GM21447 (cell line): ENCODE results near the gene OGFR.
"Not testable (repeated sequence)": the region's sequence is repeated elsewhere in the genome, so short reads cannot be mapped to it uniquely, and the experiment has no call there.

Experiments used
- ATAC-seq: cut with Tn5 transposase; IDR thresholded peaks from one replicate; pipeline ENCODE4 v1.9.1; 2021; ENCODE audit not compliant: unreplicated experiment

The OGFR gene

DNA sequence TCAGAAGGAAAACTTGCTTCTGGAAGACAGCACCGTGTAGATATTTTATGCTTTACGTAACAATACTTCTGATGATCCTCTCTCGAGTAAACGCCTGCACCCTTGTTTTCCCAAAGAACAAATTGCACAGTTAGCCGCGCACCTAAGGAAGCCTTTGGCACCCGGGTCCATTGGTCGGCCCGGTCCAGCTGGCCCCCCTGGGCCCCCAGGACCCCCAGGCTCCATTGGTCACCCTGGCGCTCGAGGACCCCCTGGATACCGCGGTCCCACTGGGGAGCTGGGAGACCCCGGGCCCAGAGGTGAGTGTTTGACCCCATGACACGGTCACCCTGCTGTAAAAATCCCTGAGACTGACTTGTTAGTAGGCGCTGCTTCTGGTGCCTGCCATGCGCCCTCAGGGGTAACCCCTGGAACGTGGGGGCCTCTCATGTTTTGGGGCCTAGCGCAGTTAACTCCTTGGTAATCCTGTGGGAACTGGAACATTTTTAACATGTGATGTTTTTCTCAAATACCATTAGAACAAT is 32.4 kb downstream of the OGFR start:
- ATAC-seq: no peak

DNA sequence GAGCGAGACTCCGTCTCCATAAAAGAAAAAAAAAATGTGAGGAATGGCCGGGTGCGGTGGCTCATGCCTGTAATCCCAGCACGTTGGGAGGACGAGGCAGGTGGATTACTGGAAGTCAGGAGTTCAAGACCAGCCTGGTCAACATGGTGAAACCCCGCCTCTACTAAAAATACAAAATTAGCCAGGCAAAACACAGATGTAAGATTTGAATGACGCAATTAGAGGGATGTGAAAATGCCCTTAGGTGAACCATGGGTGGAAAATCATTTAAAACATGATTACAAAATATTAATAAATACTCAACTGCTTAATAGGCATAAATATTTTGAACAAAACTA is 33.1 kb downstream of the OGFR start:
- peak; percentile 11 for ATAC-seq

DNA sequence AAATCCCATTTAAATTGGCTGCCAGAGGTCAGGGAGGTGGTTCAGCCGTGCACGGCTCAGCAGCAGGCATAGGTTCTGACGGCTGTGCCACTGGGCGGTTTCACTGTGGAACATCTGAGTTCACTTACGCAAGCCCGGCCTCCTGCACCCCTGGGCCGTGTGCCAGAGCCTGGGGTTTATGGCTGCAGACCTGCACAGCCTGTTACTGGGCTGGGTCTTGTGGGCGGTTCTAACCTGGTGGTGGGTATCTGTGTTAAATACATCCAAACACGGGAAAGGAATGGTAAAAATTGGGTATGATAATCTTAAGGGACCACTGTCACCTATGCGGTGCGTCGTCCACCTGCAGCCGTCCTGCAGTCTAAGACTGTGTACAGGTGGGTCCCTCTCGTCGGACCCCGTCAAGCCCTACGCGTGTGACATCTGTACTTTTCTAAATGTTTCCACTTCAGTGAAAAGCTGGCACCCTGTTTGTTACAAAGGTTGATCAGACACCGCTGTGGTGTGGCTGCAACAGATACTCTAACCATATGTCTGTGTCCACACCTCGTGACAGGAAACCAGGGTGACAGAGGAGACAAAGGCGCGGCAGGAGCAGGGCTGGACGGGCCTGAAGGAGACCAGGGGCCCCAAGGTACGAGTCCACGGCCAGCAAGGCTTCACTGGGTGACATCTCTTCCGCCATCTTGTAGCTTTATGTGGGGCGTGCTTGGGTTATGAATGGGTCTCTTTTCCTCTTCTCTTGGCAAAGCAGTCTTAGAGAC is 33.7 kb downstream of the OGFR start:
- ATAC-seq: peak; percentile 79

DNA sequence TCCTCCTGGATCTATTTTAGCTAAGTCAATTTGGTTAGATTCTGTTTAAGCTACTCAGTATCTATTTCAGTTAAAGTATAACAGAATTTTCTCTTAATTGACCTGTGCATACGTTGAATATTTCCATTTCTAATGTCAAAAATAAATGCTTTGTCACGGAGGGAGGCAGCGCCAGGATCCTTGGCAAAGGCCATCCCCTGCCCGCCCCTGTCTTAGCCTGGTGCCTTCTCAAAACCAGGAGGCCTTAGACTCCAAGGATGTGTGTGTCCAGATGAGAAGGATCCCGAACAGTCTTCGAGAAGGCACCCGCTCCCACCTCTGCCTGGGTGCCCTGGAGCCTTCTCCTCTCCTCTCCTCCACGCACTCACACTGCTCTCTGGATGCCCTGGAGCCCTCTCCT is 34.6 kb downstream of the OGFR start:
- no peak for ATAC-seq

DNA sequence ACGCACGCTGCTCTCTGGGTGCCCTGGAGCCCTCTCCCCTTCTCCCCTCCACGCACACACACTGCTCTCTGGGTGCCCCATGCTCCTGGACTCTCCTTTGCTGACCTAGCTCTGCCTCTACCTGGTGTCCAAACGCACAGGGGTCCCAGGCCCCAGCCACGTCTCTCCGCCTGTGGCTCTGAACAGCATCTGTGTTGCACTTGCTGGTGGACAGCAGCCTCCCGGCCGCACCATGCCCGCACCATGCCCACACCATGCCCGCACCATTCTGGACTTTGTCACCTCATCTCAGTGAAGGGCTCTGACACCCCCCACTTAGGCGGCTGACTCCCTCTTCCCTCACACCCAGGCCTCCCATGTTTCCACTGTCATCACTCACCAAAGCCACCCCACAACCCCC is 35.2 kb downstream of the OGFR start:
- no peak for ATAC-seq

DNA sequence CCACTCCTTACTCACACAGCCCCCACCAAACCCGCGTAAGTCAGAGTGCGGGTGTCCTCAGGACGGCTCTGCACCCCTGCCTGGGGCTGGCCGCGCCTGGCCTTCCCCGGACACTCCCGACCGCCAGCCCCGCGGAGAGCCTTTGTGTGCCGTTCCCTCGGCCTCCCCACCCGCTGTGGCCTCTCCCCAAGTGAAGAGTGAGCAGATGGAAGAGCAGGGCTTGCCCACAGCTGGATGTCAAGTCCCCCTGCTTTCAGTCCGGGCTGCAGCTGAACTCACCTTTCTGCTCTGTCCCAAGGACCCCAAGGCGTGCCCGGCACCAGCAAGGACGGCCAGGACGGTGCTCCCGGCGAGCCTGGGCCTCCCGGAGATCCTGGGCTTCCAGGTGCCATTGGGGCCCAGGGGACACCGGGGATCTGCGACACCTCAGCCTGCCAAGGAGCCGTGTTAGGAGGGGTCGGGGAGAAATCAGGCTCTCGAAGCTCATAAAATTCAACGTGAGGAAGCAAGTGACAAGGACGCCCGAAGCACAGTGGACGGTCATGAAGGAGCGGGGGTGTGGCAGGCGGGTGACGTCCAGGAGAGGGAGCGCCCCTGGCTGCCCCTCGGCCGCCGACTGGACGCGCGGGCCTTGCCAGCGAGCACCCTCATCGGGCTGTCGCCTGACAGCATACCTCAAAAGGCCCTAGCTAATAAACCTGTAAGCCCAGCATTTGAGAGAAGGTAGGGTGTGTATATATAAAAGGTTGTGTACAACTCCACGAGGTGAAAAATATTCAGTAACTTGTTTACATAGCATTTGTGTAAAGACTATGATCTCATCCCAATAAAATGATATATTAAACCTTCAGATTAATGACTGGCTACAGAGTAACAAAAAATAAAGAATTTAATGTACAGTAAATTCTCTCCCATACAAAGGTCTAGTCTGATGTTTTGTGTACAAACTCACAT is 35.9 kb downstream of the OGFR start:
- ATAC-seq: no peak

DNA sequence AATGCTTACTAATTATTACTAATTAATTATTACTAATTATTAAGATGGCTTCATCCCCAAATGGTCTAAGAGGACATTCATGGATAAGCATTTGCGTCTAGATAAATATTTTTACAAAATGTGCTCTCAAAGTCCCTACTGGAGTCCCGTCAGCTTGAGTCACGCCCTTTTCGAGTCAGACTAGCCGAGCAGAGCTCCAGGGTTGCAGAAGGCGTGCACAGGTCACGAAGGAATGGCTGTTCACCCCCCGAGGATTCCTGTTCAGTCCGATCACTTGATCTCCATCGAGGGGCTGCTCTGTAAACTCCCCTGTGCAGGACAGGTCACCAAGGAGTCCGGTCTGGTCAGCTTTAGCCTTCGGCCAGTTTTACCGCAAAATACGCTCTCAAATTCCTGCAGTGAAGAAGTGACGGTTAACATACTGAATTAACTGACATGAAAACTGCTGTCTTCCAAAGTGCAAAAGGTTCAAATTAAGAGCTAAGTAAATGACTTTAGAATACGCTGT is 37.1 kb downstream of the OGFR start:
- no peak for ATAC-seq

DNA sequence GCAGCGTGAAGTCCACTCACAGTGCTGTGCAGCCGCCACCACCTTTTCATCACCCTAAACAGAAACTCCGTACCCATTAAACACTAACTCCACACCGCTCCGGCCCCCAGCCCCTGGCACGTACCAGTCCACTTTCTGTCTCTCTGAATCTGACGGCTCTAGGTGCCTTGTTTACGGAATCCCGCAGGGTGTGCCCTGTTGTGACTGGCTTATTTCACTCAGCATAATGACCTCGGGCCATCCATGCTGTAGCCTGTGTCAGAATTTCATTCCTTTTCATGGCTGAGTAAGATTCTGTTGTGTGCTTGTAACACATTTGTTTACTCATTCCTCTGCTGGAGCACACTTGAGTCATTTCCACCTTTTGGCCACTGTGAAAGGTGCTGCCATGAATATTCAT is 39.0 kb downstream of the OGFR start:
- ATAC-seq: no peak

DNA sequence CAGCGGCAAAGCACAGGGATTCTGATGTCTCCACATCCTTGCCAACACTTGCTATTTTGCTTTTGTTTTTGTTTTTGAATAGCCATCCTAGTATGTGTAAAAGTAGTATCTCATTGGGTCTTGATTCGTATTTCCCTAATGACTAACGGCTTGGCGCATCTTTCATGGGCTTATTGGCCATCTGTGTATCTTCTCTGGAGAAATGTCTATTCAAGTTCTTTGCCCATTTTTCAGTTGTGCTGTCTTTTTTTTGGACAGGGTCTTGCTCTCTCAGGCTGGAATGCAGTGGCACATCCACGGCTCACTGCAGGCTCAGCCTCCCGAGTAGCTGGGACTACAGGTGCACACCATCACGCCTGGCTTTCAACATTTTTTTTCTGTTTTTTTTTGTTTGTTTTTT is 39.5 kb downstream of the OGFR start:
- no peak for ATAC-seq

DNA sequence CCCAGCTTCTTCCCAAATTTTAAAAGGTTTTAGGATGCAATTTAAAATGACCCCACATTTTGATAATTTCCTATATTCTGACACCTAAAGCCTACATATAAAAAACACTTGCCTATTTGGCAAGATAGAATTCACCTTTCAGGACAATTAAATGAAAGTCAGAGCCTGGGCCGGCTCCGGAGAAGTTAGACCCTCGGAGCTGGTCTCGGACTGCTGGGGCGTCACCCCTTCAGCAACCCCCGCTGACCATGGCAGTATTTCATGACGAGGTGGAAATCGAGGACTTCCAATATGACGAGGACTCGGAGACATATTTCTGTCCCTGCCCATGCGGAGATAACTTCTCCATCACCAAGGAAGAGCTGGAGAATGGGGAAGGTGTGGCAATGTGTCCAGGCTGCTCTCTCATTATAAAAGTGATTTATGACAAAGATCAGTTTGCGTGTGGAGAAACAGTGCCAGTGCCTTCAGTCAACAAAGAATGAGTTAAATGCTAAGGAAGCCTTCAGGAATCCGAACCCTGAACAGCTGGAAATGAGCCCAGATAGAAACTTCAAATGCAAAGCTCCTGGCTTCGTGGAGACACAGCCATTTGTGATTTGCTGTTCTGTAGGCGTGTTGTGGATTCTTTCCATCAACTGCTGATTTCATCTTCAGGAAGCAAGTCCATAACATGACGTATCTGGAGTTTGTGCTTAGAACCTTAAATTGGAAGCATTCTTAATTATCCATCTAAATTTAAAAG is 41.0 kb downstream of the OGFR start:
- ATAC-seq: no peak

DNA sequence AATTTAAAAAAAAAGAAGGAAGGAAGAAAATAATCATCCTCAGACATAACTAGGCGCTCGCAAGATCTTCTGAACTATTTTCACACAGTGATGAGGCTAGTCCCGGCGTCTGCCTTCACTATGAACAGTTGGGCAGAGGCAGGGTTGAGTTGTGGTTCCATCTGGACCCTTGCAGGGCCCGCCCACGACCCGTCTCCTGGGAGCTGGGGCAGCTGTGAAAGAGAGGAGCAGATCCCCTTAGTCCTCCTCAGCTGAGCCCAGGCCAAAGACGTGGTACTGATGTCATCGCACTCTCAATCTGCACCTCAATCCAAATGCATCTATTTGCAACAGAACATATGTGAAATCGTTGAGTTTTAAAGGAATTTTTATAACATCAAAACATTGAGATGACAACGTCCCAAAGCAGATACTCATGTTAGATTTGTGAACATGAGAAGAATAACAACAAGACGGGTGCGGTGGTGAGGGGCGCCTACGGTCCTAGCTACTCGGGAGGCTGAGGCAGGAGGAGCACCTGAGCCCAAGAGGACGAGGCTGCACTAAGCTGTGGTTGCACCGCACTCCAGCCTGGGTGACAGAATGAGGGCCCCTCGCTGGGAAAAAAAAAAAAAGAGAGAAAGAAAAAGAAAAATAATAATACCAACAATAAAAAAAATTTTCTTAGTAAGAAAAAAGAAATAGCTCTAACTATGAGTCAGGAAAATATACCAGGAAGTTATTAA is 41.7 kb downstream of the OGFR start:
- no peak for ATAC-seq

DNA sequence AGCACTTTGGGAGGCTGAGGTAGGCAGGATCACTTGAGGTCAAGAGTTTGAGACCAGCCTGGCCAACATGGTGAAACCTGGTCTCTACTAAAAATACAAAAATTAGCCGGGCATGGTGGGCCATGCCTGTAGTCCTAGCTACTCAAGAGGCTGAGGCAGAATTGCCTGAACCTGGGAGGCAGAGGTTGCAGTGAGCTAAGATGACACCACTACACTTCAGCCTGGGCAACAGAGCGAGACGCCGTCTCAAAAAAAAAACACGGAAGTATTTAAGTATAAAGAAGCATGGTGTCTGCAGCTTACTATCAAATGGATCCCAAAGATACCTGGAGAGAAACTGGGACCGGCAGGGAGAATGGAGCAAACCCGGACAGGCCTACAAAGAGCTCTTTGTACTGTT is 44.3 kb downstream of the OGFR start:
- not testable (repeated sequence) for ATAC-seq

DNA sequence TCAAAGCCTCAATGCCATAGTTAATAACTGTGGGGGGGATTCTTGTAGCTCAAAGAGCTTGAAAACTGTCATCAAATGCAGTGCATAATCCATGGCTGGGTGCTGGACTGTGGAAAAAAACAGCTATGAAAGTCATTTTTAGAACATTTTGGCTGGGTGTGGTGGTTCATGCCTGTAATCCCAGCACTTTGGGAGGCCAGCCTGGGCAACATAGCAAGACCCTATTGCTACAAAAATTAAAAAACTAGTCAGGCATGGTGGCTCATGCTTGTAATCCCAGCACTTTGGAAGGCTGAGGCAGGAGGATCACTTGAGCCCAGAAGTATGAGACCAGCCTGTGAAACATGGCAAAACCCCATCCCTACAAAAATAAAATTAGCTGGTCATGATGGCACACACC is 44.8 kb downstream of the OGFR start:
- ATAC-seq: no peak

DNA sequence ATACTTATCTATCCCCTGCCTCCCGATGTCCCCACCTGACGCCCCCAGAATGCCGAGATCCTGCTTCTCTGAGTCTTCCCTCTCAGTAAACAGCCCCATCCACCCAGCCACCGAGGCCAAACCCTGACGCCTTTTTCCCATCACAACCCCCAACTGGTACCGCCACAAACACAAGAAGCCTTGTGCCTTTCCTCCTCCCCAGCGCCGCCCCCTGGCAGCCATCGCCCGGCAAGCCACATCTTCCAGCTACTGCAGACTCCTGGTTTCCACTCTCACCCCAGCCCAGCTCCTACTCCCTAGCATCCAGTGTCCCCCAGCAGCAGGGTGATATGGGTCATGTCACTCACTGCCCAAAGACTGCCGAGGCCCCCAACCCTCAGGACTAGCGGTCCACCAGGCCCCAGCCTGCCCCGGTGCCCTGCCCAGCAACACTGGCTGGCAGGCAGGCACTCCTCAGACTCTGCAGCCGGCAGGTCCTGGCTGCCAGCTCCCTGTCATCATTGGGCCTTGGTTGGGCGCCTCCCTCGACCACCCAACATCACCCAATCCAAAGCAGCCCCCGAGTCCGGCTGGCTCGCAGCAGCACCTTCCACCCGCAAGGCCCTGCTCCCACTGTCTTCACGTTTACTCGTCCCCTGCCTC is 45.8 kb downstream of the OGFR start:
- no peak for ATAC-seq

DNA sequence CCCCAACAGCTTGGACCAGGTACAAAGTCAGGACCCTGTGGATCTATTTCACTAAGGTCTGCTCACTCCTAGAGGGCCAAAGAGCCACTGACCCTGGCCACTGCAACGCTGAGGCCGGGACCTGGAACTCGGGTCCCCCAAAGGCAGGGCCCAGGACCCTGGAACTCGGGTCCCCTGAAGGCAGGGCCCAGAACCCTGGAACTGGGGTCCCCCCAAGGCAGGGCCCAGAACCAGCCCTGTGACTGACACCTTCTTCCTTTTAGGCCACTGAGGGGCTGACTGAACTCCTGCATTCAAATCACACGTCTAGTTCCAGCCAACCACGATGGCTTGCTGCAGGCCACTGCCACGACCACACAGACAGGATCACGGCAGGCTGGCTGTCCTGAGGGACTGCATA is 47.6 kb downstream of the OGFR start:
- ATAC-seq: no peak

DNA sequence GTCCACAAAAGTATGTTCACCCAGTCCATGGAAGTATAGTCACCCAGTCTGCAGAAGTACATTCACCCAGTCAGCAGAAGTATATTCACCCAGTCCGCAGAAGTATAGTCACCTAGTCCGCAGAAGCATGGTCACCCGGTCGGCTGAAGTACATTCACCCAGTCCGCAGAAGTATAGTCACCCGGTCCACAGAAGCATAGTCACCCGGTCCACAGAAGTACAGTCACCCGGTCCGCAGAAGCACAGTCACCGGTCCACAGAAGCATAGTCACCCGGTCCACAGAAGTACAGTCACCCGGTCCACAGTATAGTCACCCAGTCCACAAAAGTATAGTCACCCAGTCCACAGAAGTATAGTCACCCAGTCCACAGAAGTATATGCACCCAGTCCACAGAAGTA is 48.2 kb downstream of the OGFR start:
- no peak for ATAC-seq

DNA sequence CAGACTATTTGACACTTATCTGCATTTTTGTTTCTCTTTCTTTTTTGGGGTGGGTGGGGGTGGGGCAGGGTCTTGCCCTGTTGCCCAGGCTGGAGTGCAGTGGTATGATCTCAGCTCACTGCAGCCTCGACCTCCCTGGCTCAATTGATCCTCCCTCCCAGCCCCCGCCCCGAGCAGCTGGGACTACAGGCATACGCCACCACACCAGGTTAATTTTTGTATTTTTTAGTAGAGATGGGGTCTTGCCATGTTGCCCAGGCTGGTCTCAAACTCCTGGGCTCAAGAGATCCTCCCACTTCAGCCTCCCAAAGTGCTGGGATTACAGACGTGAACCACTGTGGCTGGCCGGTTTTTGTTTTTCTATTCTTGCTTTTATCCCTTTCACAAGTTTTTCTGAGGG is 48.7 kb downstream of the OGFR start:
- not testable (repeated sequence) for ATAC-seq

DNA sequence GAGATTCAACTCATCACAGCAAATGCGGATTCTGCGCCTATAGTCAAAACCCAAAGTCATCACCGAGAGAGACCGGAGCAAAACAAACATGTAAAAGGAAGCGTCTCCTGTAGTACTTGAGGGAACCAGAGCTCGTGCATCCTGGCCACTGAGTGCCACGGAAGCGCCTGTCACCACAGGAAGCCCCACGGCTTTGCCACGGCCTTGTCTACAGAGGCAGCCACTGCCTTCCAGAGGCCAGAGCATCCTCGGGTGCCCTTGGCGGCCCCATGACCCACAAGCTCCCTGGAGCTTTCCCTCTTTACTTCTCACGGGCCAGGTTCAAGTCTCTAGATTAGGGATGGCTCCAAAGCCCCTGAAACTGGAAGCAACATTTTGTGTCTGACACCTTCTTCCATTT is 49.5 kb downstream of the OGFR start:
- ATAC-seq: no peak

DNA sequence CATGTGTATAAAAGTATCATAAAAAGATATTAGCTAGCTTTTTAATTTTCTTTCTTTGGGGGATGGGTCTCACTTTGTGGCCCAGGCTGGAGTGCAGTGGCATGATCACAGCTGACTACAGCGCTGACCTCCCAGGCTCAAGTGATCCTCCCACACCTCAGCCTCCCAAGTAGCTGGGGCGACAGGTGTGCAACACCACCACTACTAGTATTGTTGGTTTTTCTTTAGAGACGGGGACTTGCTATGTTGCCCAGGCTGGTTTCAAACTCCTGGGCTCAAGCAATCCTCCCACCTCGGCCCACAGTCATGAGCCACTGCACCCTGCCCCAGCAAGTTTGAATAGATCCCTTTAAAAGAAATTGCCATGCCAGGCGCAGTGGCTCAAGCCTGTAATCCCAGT is 50.5 kb downstream of the OGFR start:
- no peak for ATAC-seq
